DMS153 treated with DMSO at 0.1 percent for 48 hours (cell line): Measurements from ENCODE around the gene MTO1.
"Not testable (repeated sequence)": the region's sequence is repeated elsewhere in the genome, so short reads cannot be mapped to it uniquely, and the experiment has no call there.

Experiments used
- DNase-seq: peaks from one replicate; lab custom pipeline; 2025; ENCODE audit not compliant: unreplicated experiment; lab: John Stamatoyannopoulos, UW

MTO1 gene, protein sequence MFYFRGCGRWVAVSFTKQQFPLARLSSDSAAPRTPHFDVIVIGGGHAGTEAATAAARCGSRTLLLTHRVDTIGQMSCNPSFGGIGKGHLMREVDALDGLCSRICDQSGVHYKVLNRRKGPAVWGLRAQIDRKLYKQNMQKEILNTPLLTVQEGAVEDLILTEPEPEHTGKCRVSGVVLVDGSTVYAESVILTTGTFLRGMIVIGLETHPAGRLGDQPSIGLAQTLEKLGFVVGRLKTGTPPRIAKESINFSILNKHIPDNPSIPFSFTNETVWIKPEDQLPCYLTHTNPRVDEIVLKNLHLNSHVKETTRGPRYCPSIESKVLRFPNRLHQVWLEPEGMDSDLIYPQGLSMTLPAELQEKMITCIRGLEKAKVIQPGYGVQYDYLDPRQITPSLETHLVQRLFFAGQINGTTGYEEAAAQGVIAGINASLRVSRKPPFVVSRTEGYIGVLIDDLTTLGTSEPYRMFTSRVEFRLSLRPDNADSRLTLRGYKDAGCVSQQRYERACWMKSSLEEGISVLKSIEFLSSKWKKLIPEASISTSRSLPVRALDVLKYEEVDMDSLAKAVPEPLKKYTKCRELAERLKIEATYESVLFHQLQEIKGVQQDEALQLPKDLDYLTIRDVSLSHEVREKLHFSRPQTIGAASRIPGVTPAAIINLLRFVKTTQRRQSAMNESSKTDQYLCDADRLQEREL

DNA sequence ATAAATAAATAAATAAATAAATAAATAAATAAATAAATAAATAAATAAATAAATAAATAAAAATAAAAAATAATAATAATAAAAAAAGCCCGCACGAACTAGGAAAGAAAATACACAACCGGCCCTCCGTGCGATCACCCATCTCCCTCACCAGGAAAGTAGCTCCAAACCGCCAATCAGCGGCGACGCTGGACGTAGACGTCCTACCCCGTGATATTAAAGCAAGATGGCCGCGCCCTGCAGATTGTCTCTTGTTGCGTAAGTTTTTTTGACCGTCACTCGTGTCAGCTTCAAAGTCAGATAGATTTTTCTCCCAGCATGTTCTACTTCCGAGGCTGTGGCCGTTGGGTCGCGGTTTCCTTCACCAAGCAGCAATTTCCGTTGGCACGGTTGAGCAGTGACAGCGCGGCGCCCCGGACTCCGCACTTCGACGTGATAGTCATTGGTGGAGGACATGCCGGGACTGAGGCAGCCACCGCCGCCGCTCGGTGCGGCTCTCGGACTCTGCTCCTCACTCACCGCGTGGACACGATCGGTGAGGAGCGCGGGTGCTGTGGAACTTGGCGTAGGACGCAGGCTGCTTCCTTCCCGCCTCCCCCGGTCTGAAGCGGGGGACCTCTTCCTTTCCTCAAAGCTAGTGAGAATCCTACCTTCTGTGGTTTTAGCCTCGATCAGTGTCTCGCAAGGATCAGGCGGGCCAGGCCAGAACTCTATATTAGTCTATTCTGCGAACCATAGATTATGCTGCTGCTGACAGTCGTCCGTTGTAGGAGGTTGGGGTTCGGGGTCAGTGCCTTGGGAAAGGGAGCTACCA, at the start of gene MTO1:
Gene MTO1, plus strand, starts transcription at position 201 of the 814 bp plus-strand sequence. Its CDS starts 118 bp downstream, at position 319.
- peak; percentile 90 for DNase-seq

- no peak for DNase-seq
Observed at GRCh38 chr6:73413102-73413501, 48.4 kb upstream of the MTO1 start.

DNA sequence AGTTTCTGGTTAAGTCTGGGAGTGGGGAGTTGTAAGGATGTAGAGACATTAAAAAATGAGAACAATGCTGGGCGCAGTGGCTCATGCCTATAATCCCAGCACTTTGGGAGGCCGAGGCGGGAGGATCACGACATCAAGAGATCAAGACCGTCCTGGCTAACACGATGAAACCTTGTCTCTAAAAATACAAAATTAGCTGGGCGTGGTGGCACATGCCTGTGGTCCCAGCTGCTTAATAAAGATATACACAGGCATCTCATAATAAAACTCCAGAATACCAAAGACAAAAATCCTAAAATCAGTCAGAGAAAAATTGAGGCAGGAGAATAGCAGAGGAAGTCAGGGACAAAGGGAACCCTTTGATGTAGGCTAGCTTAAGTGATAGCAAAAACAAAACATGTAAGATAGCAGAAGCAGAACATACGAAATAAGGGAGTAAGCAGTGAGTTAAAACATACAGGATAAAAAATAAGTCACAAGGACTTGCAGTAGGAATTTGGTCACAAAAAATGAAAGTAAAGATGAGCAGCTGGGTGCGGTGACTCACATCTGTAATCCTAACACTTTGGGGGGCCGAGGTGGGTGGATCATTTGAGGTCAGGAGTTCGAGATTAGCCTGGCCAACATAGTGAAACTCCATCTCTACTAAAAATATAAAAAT, 43.3 kb upstream of the MTO1 start:
- DNase-seq: no peak

GRCh38 chr6:73421534-73421933, 40.0 kb upstream of the MTO1 start:
- no peak for DNase-seq

GRCh38 chr6:73435236-73435635, 26.3 kb upstream of the MTO1 start:
- no peak for DNase-seq

DNA sequence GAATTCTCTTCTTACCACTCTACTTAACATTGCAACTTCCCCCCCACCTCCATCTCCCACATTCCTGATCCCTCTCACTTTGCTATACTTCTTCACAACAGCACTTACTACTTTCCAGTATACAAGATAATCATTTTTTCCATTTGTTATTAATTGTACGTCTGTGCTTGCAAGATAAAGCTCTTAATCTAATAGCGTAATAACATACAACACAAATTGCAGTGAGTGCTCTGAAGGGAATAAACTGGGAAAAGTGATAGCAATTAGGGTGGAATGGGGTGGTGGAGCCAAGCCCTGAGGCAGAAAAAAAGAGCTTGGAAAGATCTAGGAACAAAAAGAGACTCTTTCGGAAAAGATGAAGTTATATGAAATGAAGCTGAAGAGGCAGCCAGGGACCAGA, 18.0 kb upstream of the MTO1 start:
- no peak for DNase-seq

DNA sequence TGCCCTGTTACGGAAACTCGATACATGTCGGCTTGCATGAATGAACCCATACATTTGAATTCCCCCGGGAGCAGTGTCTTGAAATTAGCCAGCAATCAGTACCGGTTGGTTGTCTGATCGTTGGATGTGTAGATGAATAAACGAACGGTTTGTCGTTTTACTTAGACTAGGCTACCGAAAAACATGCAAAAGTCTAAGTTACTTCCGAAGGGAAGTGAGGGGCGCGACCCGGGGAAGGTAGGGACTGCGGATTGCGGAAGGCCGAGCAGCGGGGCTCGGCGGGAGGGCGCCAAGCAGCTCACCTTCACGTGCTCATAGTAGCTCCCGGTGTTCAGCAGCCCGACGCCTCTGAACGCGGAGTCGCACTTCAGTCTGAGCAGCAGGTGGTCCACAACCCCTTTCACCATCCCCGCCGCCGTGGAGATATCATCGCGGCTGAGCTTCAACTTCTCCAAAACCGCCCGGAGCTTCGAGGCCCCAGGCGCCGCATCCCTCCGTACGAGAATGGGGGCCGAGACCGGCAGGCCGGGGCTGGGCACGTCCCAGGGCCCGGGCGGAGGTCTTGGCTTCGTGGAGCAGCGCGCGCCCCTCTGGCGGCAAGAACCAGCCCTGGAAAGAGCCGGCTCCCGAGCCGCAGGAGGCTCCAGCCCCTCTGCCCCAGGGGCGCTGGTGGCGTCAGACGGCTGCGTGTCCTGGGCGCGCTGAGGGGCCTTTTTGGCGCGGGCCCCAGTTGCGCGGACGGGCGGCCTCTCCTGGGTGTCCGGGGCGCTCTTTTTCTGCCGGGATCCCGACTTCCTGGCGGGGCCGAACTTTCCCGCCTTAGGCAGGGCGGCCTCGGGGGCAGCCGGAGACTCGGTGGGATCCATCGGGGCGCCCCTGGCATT, 10.1 kb upstream of the MTO1 start:
- peak; percentile 67 for DNase-seq

DNA sequence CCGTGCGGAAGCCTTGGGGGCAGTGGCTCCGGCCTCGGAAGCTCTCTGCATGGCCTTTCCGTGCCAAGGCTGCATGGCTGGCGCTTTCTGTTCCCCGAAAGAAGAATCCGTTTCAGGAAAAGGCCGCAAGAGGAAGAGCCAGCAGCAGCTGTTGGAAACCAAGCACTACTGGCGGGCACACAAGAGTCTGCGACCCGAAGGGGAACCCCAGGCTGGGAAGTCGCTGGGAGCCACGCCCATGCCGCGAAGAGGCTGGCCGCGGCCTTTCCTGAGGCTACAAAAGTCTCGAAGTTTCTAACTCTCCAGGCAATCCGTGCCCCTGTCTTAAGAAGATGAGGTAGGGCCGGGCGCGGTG, 9.5 kb upstream of the MTO1 start, which contains the start of gene CGAS:
Gene CGAS, minus strand, starts transcription at position 191 of the 355 bp plus-strand sequence. Its CDS starts 116 bp downstream, at position 75.
- DNase-seq: peak; percentile 49

DNA sequence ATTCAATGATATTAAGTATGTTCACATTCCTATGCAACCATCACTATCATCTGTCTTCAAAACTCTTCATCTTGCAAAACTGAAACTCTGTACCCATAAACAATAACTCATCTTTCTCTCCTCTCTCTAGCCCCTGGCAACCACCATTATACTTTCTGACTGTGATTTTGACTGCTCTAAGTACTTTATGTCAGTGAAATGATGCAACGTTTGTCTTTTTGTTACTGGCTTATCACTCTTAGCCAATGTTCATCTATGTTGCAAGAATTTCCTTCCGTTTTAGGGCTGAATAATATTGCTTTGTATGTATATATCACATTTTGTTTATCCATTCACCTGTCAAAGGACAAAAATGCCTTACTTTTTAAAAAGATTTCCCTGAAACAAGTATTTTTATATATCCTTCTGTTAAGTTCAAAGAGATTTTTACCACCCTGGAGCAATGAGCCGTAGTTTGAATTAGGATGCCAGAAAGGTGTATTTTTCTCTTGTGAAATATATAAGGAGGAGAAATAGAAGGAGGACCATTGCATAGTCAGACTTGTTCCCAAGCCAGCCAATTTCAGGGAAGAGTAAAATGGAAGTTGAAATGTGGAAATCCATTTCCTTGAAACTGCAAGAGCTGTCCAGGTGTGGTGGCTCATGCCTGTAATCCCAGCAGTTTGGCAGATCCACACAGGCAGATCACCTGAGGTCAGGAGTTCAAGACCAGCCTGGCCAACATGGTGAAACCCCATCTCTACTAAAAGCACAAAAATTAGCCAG, 5.5 kb upstream of the MTO1 start:
- DNase-seq: no peak

DNA sequence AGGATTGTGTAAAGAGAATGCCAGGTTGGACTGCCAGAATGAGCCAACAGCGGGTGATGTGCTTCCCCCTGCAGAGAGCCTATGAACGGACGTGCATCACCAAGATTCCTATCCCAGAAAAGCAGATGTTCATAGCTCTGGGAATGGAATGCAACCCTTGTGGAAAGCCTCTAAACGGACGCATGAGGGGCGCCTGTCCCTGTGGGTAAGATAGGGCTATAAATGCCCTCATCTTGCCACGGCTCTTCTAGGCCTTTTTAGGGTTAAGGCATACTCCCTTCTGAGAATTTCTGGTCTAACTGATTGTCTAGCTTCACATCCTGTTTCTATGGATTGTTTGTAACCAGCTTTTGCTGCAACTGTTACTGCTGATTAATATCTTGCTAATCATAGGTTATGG, 2.1 kb upstream of the MTO1 start:
- not testable (repeated sequence) for DNase-seq

GRCh38 chr6:73460056-73460455, 1.5 kb upstream of the MTO1 start:
- DNase-seq: no peak

DNA sequence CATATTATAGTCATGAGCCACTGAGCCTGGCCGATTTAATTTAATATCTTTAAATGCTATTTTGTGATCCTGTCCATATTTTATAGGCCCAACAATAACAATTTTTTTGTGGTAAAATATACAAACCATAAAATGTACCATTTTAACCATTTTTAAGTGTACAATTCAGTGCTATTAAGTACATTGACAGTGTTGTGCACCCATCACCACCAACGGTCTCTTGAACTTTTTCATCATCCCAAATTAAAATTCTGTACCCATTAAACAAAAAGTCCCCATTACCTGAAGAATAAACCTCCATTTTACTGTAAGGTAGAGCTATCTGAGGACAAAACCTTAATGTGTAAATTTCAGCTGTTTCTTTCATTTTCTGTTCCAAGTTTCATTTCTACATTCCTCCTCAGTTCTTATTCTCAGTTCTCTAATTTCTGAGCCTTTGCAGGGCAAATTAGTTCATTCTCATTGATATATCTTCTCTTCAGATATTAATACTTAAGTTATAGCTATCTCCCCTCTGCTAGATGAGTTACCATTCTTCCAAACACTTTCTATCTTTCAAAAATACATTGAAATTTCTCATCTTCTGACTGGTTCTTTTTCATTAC, 10.3 kb downstream of the MTO1 start:
- no peak for DNase-seq

DNA sequence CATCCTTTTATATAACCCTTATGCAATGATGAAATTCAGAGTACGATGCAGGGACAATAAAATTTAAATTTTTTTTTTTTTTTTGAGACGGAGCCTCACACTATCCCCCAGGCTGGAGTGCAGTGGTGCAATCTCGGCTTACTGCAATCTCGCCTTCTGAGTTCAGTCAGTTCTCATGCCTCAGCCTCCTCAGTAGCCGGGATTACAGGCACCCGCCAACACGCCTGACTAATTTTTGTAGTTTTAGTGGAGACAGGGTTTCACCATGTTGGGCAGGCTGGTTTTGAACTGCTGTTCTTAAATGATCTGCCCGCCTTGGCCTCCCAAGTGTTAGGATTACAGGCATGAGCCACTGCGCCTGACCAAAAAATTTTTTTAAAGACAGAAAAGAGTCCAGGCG, 15.2 kb downstream of the MTO1 start:
- no peak for DNase-seq

DNA sequence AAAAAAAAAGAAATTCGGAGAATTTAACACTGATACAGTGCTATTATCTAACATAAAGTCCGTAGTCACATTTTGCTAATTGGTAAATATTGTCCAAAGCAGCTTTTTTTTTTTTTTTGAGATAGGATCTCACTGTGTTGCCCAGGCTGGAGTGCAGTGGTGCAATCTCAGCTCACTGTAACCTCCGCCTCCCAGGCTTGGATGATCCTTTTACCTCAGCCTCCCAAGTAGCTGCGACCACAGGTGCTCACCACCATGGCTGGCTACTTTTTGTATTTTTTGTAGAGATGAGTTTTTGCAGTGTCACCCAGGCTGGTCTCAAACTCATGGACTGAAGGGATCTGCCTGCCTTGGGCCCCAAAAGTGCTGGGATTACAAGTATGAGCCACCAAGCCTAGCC, 15.9 kb downstream of the MTO1 start:
- no peak for DNase-seq

DNA sequence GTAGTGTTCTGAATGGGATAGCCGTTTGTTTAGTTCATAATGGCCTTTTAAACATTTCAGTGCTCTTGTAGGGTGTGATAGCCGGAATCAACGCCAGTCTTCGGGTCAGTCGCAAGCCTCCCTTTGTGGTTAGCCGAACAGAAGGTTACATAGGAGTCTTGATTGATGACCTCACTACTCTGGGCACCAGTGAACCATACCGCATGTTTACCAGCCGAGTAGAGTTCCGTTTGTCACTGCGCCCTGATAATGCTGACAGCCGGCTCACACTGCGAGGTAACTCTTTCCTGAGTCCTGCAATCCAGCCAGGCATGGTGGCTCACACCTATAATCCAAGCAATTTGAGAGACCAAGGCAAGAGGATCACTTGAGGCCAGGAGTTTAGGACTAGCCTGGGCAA, 20.4 kb downstream of the MTO1 start:
- no peak for DNase-seq

GRCh38 chr6:73484438-73484837, 22.9 kb downstream of the MTO1 start:
- no peak for DNase-seq

DNA sequence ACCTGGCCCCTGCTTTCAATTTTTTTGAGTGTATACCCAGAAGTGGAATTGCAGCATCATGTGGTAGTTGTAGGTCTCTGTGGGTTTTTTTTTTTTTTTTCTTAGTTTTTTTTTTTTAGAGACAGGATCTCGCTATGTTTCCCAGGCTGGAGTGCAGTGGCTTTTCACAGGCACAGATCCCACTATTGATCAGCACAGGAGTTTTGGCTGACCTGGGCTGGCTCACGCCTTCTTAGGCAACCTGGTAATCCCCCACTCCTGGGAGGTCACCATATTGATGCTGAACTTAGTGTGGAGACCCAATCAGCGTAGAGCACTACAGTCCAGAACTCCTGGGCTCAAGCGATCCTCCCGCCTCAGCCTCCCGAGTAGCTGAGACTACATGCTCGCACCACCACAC, 25.9 kb downstream of the MTO1 start:
- DNase-seq: no peak

GRCh38 chr6:73491377-73491776, 29.8 kb downstream of the MTO1 start:
- no peak for DNase-seq

- no peak for DNase-seq
Observed at GRCh38 chr6:73497915-73498314, 36.4 kb downstream of the MTO1 start.
